BE2C (cell line): ENCODE measurements around the gene EYS.

Experiments
- DNase-seq: peaks from one replicate; pipeline ENCODE4 v3.0.0-alpha.2; 2020
- H3K27me3 ChIP-seq: fragments of 250-450 bp; sonication (Bioruptor Pico); 2 replicates; pipeline ENCODE4 v1.5.1; 2020; ENCODE audit warnings: mild to moderate bottlenecking
- H3K36me3 ChIP-seq: fragments of 250-450 bp; sonication (Bioruptor Pico); 2 replicates; pipeline ENCODE4 v1.5.1; 2020; ENCODE audit warnings: mild to moderate bottlenecking
- H3K4me1 ChIP-seq: fragments of 250-450 bp; sonication (Bioruptor Pico); 2 replicates; pipeline ENCODE4 v1.5.1; 2020
- H3K4me3 ChIP-seq: 2 replicates; pipeline ENCODE4 v1.5.1; 2011; ENCODE audit warnings: low read depth, low read length
- H3K9me3 ChIP-seq: fragments of 250-450 bp; sonication (Bioruptor Pico); 2 replicates; pipeline ENCODE4 v1.5.1; 2020
- CTCF ChIP-seq: IDR thresholded peaks from 2 replicates; pipeline ENCODE4 v1.5.1; 2012; ENCODE audit warnings: mild to moderate bottlenecking, low read depth, low read length

Gene EYS

GRCh38 chr6:63750400-63750799, 1956.6 kb downstream of the EYS start:
- Histone ChIP-seq H3K4me1 (no peaks in the 10 kb centered on the region), H3K36me3 (no peaks in the 10 kb centered on the region), H3K4me3 (no peak overlapping the region), H3K27me3 (no peaks in the 10 kb centered on the region), H3K9me3 (no peaks in the 10 kb centered on the region)
- no peak for TF ChIP-seq CTCF
- DNase-seq = no peak

GRCh38 chr6:63745784-63746183, 1961.2 kb downstream of the EYS start:
- no peak for TF ChIP-seq CTCF

GRCh38 chr6:63744810-63745209, 1962.2 kb downstream of the EYS start:
- Histone ChIP-seq H3K9me3 (no peaks in the 10 kb centered on the region), H3K27me3 (no peaks in the 10 kb centered on the region), H3K4me3 (no peak overlapping the region), H3K36me3 (no peaks in the 10 kb centered on the region), H3K4me1 (no peaks in the 10 kb centered on the region)
- no peak for TF ChIP-seq CTCF
- no peak for DNase-seq

More at GRCh38 chr6:63745784-63746183, 1961.2 kb downstream of the EYS start:
- no peaks in the 10 kb centered on the region for H3K4me1 ChIP-seq
- H3K27me3 ChIP-seq = no peaks in the 10 kb centered on the region
- DNase-seq = no peak
- H3K36me3 ChIP-seq = no peaks in the 10 kb centered on the region
- no peak overlapping the region for H3K4me3 ChIP-seq
- H3K9me3 ChIP-seq = no peaks in the 10 kb centered on the region

GRCh38 chr6:63743691-63744090, 1963.3 kb downstream of the EYS start:
- no peaks in the 10 kb centered on the region for H3K4me1 ChIP-seq
- no peak overlapping the region for H3K4me3 ChIP-seq
- TF ChIP-seq CTCF = no peak
- no peaks in the 10 kb centered on the region for H3K27me3 ChIP-seq
- H3K9me3 ChIP-seq = no peaks in the 10 kb centered on the region
- DNase-seq = no peak
- H3K36me3 ChIP-seq = no peaks in the 10 kb centered on the region

- DNase-seq = no peak
- no peak for TF ChIP-seq CTCF
- Histone ChIP-seq H3K4me1 (no peaks in the 10 kb centered on the region), H3K9me3 (no peaks in the 10 kb centered on the region; the same call in 1 of the 2 replicates), H3K4me3 (no peak overlapping the region), H3K27me3 (no peaks in the 10 kb centered on the region), H3K36me3 (no peaks in the 10 kb centered on the region)
These were observed 1965.0 kb downstream of the EYS start for GRCh38 chr6:63742060-63742459.

- no peak for DNase-seq
- Histone ChIP-seq H3K4me1 (no peaks in the 10 kb centered on the region), H3K9me3 (no peaks in the 10 kb centered on the region; the same call in 1 of the 2 replicates), H3K4me3 (no peak overlapping the region), H3K36me3 (no peaks in the 10 kb centered on the region), H3K27me3 (no peaks in the 10 kb centered on the region)
- TF ChIP-seq CTCF = no peak
These were observed 1966.3 kb downstream of the EYS start for GRCh38 chr6:63740709-63741108.
